Ishikawa (cell line): ENCODE measurements around the gene OSBPL9.

Experiments used
- CEBPB ChIP-seq: IDR thresholded peaks from 2 replicates; pipeline ENCODE4 v1.6.1; 2012
- CREB1 ChIP-seq: IDR thresholded peaks from 2 replicates; pipeline ENCODE4 v1.6.1; 2012; ENCODE audit warnings: low read depth
- EGR1 ChIP-seq: IDR thresholded peaks from 2 replicates; pipeline ENCODE4 v1.6.1; 2012
- EP300 ChIP-seq: IDR thresholded peaks from 2 replicates; pipeline ENCODE4 v1.6.1; 2012; ENCODE audit warnings: borderline replicate concordance
- FOXM1 ChIP-seq: IDR thresholded peaks from 2 replicates; pipeline ENCODE4 v1.6.1; 2012; ENCODE audit warnings: low read depth, borderline replicate concordance
- MAX ChIP-seq: IDR thresholded peaks from 2 replicates; pipeline ENCODE4 v1.6.1; 2012
- NFIC ChIP-seq: IDR thresholded peaks from 2 replicates; pipeline ENCODE4 v1.6.1; 2012
- RAD21 ChIP-seq: IDR thresholded peaks from 2 replicates; pipeline ENCODE4 v1.6.1; 2012; ENCODE audit warnings: low read depth
- TAF1 ChIP-seq: IDR thresholded peaks from 2 replicates; pipeline ENCODE4 v1.6.1; 2012; ENCODE audit warnings: low read depth, mild to moderate bottlenecking
- TCF12 ChIP-seq: IDR thresholded peaks from 2 replicates; pipeline ENCODE4 v1.6.1; 2012; ENCODE audit warnings: low read depth
- TEAD4 ChIP-seq: IDR thresholded peaks from 2 replicates; pipeline ENCODE4 v1.6.1; 2012
- YY1 ChIP-seq: IDR thresholded peaks from 2 replicates; pipeline ENCODE4 v1.6.1; 2012; ENCODE audit warnings: low read depth
- ZBTB7A ChIP-seq: IDR thresholded peaks from 2 replicates; pipeline ENCODE4 v1.6.1; 2012; ENCODE audit warnings: low read depth
- TF ChIP-seq, protein P1 (sequence below): IDR thresholded peaks from 2 replicates; pipeline ENCODE4 v1.6.1; 2012; ENCODE audit warnings: low read depth, mild to moderate bottlenecking
- TF ChIP-seq, protein P2 (sequence below): IDR thresholded peaks from 2 replicates; pipeline ENCODE4 v1.6.1; 2012

Gene OSBPL9

GRCh38 chr1:51575406-51576084 lies 41.3 kb upstream of the OSBPL9 start:
- TF ChIP-seq EGR1: no peak
- no peak for TF ChIP-seq NFIC
- no peak for TF ChIP-seq CEBPB
- TF ChIP-seq RAD21: no peak
- no peak for TF ChIP-seq ZBTB7A
- TF ChIP-seq CREB1: no peak
- TF ChIP-seq EP300: no peak
- TF ChIP-seq, protein P1, sequence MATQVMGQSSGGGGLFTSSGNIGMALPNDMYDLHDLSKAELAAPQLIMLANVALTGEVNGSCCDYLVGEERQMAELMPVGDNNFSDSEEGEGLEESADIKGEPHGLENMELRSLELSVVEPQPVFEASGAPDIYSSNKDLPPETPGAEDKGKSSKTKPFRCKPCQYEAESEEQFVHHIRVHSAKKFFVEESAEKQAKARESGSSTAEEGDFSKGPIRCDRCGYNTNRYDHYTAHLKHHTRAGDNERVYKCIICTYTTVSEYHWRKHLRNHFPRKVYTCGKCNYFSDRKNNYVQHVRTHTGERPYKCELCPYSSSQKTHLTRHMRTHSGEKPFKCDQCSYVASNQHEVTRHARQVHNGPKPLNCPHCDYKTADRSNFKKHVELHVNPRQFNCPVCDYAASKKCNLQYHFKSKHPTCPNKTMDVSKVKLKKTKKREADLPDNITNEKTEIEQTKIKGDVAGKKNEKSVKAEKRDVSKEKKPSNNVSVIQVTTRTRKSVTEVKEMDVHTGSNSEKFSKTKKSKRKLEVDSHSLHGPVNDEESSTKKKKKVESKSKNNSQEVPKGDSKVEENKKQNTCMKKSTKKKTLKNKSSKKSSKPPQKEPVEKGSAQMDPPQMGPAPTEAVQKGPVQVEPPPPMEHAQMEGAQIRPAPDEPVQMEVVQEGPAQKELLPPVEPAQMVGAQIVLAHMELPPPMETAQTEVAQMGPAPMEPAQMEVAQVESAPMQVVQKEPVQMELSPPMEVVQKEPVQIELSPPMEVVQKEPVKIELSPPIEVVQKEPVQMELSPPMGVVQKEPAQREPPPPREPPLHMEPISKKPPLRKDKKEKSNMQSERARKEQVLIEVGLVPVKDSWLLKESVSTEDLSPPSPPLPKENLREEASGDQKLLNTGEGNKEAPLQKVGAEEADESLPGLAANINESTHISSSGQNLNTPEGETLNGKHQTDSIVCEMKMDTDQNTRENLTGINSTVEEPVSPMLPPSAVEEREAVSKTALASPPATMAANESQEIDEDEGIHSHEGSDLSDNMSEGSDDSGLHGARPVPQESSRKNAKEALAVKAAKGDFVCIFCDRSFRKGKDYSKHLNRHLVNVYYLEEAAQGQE: no peak
- TF ChIP-seq TAF1: no peak
- no peak for TF ChIP-seq TEAD4
- no peak for TF ChIP-seq FOXM1
- no peak for TF ChIP-seq TCF12
- TF ChIP-seq MAX: no peak
- TF ChIP-seq YY1: no peak
- TF ChIP-seq, protein P2, sequence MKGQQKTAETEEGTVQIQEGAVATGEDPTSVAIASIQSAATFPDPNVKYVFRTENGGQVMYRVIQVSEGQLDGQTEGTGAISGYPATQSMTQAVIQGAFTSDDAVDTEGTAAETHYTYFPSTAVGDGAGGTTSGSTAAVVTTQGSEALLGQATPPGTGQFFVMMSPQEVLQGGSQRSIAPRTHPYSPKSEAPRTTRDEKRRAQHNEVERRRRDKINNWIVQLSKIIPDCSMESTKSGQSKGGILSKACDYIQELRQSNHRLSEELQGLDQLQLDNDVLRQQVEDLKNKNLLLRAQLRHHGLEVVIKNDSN: no peak

GRCh38 chr1:51576085-51576444 lies 40.8 kb upstream of the OSBPL9 start:
- TF ChIP-seq TAF1 (no peak), EP300 (no peak), TEAD4 (no peak), MAX (no peak), CREB1 (no peak), ZBTB7A (no peak), FOXM1 (no peak), EGR1 (no peak), CEBPB (no peak)
- TF ChIP-seq, protein P1: no peak
- TF ChIP-seq, protein P2: no peak

DNA sequence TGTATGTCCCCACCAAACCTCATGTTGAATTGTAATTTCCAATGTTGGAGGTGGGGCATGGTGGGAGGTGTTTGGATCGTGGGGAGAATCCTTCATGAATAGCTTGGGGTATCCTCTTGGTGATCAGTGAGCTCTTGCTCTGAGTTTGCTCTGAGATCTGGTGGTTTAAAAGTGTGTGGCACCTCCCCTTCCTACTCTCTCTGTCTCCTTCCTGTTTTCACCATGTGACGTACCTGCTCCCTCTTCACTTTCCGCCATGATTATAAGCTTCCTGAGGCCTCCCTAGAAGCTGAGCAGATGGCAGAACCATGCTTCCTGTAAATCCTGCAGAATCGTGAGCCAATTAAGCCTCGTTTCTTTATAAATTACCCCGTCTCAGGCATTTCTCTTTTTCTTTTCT lies 40.0 kb upstream of the OSBPL9 start:
- TF ChIP-seq YY1: no peak
- no peak for TF ChIP-seq NFIC
- TF ChIP-seq TEAD4: no peak
- TF ChIP-seq, protein P1: no peak
- no peak for TF ChIP-seq TAF1
- TF ChIP-seq ZBTB7A: no peak
- TF ChIP-seq EP300: no peak
- TF ChIP-seq CREB1: no peak
- no peak for TF ChIP-seq EGR1

DNA sequence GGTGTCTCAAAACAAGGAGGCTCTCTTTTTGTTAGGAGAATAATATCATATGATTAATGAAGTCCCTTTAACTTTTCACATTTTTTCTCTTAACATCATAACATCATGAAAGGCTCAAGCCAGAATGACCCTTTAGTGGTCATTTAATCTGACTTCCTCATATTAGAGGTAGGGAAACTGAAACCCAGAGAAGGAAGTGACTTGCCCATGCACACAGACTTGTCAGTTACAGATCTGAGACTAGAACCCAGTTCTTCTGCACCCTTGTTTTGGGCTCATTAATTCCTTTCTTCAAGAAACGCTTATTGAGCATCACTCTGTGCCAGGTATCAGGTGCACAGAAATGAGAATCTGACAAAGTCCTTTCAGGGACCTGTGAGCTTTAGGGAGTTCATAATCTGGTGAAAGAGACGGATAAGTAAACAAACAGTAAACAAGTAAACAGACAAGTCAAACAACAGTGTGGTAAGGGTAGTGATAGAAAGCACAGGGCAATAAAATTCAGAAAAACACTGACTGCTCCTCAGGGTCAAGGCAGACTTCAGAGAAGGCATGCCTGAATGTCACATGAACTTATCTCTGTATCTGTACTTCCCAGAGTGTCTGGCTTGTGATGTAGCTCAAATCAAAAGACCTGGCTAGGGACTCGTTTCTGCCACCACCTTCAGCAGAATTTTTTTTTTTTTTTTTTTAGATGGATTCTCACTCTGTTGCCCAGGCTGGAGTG lies 38.3 kb upstream of the OSBPL9 start:
- TF ChIP-seq EP300 (no peak), TCF12 (no peak), FOXM1 (no peak), TEAD4 (no peak), EGR1 (no peak), CEBPB (no peak), NFIC (no peak), RAD21 (no peak), ZBTB7A (no peak), YY1 (no peak), CREB1 (no peak), MAX (no peak), TAF1 (no peak)
- TF ChIP-seq, protein P2: no peak
- TF ChIP-seq, protein P1: no peak
